Fibroblast of the aortic adventitia (primary cell): ENCODE data around the gene FRS3. TPM values are rescaled to one million over a fixed set of nuclear protein-coding genes. Genes with fewer than 3 reads are reported as not detected.

ENCODE experiments used
- DNase-seq: peaks from one replicate; pipeline ENCODE4 v3.0.0-alpha.2; 2010; ENCODE audit warnings: low read depth
- H3K4me3 ChIP-seq: 2 replicates; pipeline ENCODE4 v1.5.1; 2011; ENCODE audit warnings: low read depth, mild to moderate bottlenecking, control low read depth, low read length, moderate library complexity
- CTCF ChIP-seq: IDR thresholded peaks from 2 replicates; pipeline ENCODE4 v1.5.1; 2011; ENCODE audit warnings: mild to moderate bottlenecking, low read length, control low read depth, inconsistent platforms; ENCODE audit not compliant: insufficient read depth
- total RNA-seq: library from RNA; depleted of rRNA; stranded (reverse); fragments of >200 nt; gene quantifications from 2 replicates; pipeline ENCODE4 v1.2.3, GENCODE V29; 2012; ENCODE audit warnings: low replicate concordance

Gene FRS3
- total RNA-seq, 1 donor = 1.4 TPM

DNA sequence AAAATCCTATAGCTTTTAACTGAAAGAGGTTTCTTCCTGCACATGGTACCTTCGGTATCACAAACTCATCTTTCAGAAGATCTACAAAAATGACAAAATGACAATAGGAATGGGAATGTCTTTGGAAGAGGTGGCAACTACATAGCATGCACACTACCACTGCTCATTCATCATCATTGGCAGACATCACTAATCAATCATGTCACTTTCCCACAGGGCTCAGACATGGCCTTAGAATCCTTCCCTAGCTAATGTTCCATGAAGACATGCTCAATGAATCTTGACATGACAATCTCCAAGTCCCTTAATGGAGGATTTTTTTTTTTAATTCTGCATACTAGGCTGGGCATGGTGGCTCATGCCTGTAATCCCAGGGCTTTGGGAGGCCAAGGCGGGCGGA lies 29.3 kb downstream of the FRS3 start:
- H3K4me3 ChIP-seq = no peak overlapping the region
- no peak for DNase-seq
- TF ChIP-seq CTCF = no peak

DNA sequence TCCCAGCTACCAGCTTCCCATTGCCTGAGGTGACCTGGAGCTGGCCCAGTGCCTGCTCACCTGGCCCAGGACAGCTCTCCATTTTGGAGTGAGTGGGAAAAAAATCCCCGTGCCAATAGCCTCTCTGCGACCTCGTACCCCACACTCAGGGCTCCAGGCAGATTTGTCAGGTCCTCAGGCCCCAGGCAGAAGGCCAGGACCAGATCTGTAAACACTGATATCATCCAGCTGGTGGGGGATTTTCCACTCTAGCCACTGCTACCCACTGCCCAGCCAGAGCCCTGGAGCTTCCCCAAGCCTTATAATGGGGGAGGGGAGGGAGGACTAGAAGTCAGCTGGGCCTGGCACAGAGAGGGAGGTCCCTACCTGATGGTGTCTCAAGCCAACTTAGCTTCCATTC lies 31.2 kb downstream of the FRS3 start:
- no peak overlapping the region for H3K4me3 ChIP-seq
- no peak for TF ChIP-seq CTCF
- no peak for DNase-seq

GRCh38 chr6:41748102-41748477 lies 31.6 kb downstream of the FRS3 start:
- TF ChIP-seq CTCF = no peak
- no peak for DNase-seq
- H3K4me3 ChIP-seq = no peak overlapping the region

DNA sequence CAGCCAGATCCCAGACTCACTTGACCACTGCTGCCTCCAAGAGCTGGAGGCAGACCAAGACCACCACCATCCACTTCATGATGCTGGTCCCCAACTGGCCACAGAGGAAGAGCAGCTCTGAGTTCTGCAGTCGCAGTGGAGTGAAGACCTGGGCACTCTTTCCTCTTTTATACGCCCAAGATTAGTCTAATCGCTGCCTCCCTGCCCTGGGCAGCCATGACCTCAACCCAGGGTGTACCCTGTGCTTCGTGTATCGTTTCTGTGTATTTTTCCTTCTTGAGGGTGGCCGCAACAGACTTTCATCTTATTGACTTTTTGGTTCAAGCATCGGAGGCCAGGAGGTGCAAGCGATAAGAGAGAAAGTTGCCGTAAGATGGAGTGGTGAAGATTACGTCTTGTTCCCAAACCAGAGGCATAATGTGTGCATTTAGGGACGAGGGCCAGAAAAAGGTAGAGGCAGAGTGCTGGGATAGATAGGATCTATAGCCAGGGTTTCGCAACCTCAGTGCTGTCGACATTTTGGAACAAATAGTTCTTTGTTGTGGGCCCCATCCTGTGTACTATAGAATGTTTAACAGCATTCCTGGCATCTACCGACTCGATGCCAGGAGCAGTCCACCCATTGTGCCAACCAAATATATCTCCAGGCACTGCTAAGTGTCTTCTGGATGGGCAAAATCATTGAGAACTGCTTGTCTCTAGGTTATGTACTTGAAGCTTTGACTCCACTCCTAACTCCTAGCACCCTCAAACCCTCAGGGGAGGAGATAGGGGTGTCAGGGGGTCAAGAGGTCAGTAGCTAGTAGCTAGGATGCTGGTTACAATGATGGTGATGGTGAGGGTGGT lies 32.2 kb downstream of the FRS3 start, which contains the start of gene PGC:
PGC (minus strand) TSS at position 142 of the 846 bp plus-strand sequence; CDS start at position 79, 63 bp downstream.
- TF ChIP-seq CTCF = no peak
- no peak for DNase-seq
- no peak within 1 kb of the TSS for H3K4me3 ChIP-seq

DNA sequence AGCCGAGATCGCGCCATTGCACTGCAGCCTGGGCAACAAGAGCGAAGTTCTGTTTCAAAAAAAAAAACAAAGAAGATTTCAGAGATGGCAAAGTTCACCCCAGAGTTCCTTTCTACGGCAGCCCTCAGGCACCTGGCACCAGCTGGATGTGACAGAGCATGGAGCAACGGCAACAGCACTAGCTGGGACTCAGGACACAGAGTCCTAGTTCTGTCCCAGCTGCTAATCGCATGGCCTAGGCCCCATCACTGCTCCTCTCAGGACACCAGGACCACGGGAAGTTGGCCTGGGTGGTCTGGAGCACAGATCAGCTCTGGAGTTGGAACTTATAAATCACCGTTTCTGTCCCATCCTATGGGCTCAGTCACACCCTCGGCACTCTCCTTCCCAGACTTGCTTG lies 33.6 kb downstream of the FRS3 start:
- no peak for TF ChIP-seq CTCF
- H3K4me3 ChIP-seq = no peak overlapping the region
- no peak for DNase-seq

- TF ChIP-seq CTCF = no peak
- no peak overlapping the region for H3K4me3 ChIP-seq
- DNase-seq = no peak
These were observed 35.4 kb downstream of the FRS3 start for GRCh38 chr6:41744236-41744787.
